AG09319 (cell line): ENCODE measurements around the gene SOS2.

ENCODE experiments used
- DNase-seq: peaks from one replicate; pipeline ENCODE4 v3.0.0-alpha.2; 2010; ENCODE audit warnings: low read depth; ENCODE audit errors: extremely low read depth
- CTCF ChIP-seq: IDR thresholded peaks from 2 replicates; pipeline ENCODE4 v1.5.1; 2011; ENCODE audit warnings: low read depth, mild to moderate bottlenecking, inconsistent platforms, low read length, moderate library complexity

Gene SOS2

GRCh38 chr14:50260072-50260471 lies 28.7 kb upstream of the SOS2 start:
- no peak for TF ChIP-seq CTCF
- no peak for DNase-seq

- no peak for TF ChIP-seq CTCF
- DNase-seq: no peak
These were observed 26.4 kb upstream of the SOS2 start for GRCh38 chr14:50257732-50258131.

GRCh38 chr14:50254248-50254647 lies 22.9 kb upstream of the SOS2 start:
- no peak for TF ChIP-seq CTCF
- no peak for DNase-seq

- no peak for DNase-seq
- no peak for TF ChIP-seq CTCF
These were observed 17.9 kb upstream of the SOS2 start for GRCh38 chr14:50249136-50249775.

GRCh38 chr14:50247245-50247644 lies 15.9 kb upstream of the SOS2 start:
- TF ChIP-seq CTCF: no peak
- DNase-seq: no peak

GRCh38 chr14:50242566-50243310 lies 11.4 kb upstream of the SOS2 start:
- DNase-seq: no peak
- no peak for TF ChIP-seq CTCF

GRCh38 chr14:50242096-50242495 lies 10.7 kb upstream of the SOS2 start:
- no peak for DNase-seq
- TF ChIP-seq CTCF: no peak
